AG09319 (cell line): Measurements from ENCODE around the gene FUBP3.

Source experiments
- DNase-seq: peaks from one replicate; pipeline ENCODE4 v3.0.0-alpha.2; 2010; ENCODE audit warnings: low read depth; ENCODE audit errors: extremely low read depth
- TF ChIP-seq, protein P1 (sequence below): IDR thresholded peaks from 2 replicates; pipeline ENCODE4 v1.5.1; 2011; ENCODE audit warnings: low read depth, mild to moderate bottlenecking, inconsistent platforms, low read length, moderate library complexity

The FUBP3 gene

GRCh38 chr9:130578865-130579737, at the start of gene FUBP3:
Gene FUBP3 (plus strand): TSS chr9:130579577. CDS start chr9:130579681, 104 bp downstream.
- TF ChIP-seq, protein P1, sequence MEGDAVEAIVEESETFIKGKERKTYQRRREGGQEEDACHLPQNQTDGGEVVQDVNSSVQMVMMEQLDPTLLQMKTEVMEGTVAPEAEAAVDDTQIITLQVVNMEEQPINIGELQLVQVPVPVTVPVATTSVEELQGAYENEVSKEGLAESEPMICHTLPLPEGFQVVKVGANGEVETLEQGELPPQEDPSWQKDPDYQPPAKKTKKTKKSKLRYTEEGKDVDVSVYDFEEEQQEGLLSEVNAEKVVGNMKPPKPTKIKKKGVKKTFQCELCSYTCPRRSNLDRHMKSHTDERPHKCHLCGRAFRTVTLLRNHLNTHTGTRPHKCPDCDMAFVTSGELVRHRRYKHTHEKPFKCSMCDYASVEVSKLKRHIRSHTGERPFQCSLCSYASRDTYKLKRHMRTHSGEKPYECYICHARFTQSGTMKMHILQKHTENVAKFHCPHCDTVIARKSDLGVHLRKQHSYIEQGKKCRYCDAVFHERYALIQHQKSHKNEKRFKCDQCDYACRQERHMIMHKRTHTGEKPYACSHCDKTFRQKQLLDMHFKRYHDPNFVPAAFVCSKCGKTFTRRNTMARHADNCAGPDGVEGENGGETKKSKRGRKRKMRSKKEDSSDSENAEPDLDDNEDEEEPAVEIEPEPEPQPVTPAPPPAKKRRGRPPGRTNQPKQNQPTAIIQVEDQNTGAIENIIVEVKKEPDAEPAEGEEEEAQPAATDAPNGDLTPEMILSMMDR = no peak
- peak; percentile 60 for DNase-seq

- no peak for DNase-seq
- TF ChIP-seq, protein P1 = no peak
Measured at GRCh38 chr9:130530938-130531337, 48.4 kb upstream of the FUBP3 start.

DNA sequence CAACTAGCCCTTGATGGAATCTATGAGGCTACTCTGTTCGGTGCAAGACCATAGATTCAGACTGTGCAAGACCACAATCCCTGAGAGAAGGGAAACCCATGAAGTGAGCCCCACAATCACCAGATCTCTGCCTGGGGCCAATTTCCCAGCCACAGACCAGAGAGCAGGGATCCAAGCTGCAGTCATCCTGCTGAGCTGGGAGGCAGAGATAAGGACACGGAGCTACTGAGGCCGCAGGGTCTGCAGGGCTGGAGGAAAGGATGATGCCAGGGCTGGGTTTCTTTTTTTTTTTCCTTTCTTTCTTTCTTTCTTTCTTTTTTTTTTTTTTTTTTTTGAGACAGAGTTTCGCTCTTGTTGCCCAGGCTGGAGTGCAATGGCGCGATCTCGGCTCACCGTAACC, 47.7 kb upstream of the FUBP3 start:
- TF ChIP-seq, protein P1 = no peak
- no peak for DNase-seq

GRCh38 chr9:130532426-130533080, 46.8 kb upstream of the FUBP3 start:
- DNase-seq = no peak
- TF ChIP-seq, protein P1 = no peak

DNA sequence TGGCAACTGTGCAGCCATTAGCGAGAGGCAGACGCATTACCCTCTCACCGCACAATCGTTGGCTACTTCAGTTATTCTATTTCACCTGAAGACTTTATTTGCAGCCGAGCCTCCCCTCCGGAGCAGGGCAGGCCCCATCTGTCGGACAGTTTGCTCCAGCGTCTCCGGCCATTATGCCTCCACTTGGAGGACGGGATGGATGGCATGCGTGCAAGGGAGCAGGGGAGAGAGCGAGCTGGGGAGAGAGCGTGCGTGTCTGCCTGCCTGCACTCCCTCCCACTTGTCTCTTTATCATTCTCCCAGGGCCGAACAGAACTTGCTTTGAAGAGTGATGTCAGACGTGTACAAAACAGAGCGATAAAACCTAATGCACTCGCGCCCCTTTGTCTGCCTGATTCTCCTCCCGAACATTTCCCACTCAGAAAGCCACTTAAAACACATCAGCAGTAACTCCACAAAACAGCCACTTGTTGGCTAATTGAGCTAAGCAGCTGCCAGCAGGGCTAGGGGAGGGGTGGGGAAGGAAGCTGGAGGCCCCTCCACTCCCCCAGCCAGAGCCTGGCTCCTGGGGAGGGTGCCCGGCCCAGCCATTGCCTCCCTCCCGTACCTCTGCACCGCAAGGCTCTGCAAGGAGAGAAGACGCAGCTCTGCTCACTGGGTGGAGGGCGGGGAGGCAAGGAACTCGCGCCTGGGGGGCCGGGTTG, 43.4 kb upstream of the FUBP3 start:
- DNase-seq = peak; percentile 36

DNA sequence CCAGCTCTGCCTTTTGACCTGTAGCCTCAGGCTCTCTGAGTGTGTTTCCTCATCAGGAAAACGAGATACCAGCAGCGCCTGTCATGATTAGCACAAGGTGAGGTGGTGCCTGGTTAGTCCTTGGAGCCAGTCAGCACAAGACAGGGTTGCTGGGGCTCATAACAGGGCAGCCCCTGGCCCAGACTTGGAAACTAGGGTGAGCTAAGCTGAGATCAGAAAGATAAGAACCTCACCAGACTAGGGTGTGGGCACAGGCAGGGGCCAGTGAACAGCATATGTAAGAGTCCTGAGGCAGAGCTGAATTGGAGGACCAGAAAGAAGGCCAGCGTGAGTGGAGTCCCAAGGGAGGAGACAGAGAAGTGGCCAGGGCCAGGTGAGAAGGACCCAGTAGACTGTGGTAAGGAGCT, 42.7 kb upstream of the FUBP3 start:
- no peak for DNase-seq
- TF ChIP-seq, protein P1 = no peak

More for the DNA sequence above, 43.4 kb upstream of the FUBP3 start:
- TF ChIP-seq, protein P1 = no peak; the same call in 1 of the 2 replicates
